ENCODE measurements around the gene SUSD4.

The SUSD4 gene

GRCh38 chr1:223347583-223347982, 16.4 kb downstream of the SUSD4 start:
- H3K4me3 ChIP-seq (ENCODE audit: low read depth, low read length): no peak overlapping the region
- TF ChIP-seq, protein P1, sequence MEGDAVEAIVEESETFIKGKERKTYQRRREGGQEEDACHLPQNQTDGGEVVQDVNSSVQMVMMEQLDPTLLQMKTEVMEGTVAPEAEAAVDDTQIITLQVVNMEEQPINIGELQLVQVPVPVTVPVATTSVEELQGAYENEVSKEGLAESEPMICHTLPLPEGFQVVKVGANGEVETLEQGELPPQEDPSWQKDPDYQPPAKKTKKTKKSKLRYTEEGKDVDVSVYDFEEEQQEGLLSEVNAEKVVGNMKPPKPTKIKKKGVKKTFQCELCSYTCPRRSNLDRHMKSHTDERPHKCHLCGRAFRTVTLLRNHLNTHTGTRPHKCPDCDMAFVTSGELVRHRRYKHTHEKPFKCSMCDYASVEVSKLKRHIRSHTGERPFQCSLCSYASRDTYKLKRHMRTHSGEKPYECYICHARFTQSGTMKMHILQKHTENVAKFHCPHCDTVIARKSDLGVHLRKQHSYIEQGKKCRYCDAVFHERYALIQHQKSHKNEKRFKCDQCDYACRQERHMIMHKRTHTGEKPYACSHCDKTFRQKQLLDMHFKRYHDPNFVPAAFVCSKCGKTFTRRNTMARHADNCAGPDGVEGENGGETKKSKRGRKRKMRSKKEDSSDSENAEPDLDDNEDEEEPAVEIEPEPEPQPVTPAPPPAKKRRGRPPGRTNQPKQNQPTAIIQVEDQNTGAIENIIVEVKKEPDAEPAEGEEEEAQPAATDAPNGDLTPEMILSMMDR (IDR thresholded peaks at IDR 0.05; ENCODE audit: borderline replicate concordance, insufficient read depth, low read depth, low read length): no peak

DNA sequence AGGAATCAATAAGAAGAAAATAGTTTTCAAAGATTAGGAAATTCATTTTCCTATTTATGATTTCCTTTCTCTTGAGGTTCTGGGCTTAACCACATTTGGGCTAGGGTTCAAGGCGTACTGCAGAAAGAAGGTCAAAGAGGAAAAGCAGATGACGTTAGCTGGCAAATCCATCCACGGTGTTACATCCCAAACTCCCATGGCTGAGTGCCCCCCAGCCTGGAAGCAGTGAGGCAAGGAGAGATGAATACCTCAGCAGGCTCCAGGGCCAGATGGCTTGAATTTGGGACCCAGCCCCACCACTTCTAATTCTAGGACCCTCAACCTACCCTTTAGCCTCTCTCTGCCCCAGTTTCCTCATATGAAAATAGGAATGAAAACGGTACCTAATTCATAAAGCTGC, 17.7 kb downstream of the SUSD4 start:
- TF ChIP-seq, protein P1 (IDR thresholded peaks at IDR 0.05; ENCODE audit: borderline replicate concordance, insufficient read depth, low read depth, low read length): no peak
- H3K4me3 ChIP-seq (ENCODE audit: low read depth, low read length): no peak overlapping the region

GRCh38 chr1:223345720-223346119, 18.3 kb downstream of the SUSD4 start:
- no peak overlapping the region for H3K4me3 ChIP-seq (ENCODE audit: low read depth, low read length)
- TF ChIP-seq, protein P1 (IDR thresholded peaks at IDR 0.05; ENCODE audit: borderline replicate concordance, insufficient read depth, low read depth, low read length): no peak

DNA sequence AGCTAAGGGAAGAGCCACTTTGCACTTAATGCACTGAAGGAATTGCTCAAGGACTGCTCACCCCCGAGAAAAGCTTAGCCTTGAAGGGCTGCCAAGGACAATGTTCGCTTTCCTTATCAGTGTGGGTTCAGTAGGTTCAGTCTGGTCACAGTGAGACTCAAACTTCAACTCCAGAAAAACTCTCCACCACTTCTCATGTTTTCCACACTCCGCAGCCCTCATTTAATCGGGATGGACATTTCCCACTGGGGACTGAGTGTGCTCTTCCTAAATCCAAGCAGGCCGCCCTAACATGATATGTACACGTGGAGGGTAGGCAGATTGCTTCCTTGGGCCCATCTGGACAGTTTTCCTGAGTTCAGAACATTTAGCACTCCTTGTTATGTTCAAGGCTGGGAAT, 19.5 kb downstream of the SUSD4 start:
- TF ChIP-seq, protein P1 (IDR thresholded peaks at IDR 0.05; ENCODE audit: borderline replicate concordance, insufficient read depth, low read depth, low read length): no peak
- no peak overlapping the region for H3K4me3 ChIP-seq (ENCODE audit: low read depth, low read length)

- H3K4me3 ChIP-seq (ENCODE audit: low read depth, low read length): no peak overlapping the region
- TF ChIP-seq, protein P1 (IDR thresholded peaks at IDR 0.05; ENCODE audit: borderline replicate concordance, insufficient read depth, low read depth, low read length): no peak
Measured at GRCh38 chr1:223343692-223344091, 20.3 kb downstream of the SUSD4 start.

- no peak overlapping the region for H3K4me3 ChIP-seq (ENCODE audit: low read depth, low read length)
- TF ChIP-seq, protein P1 (IDR thresholded peaks at IDR 0.05; ENCODE audit: borderline replicate concordance, insufficient read depth, low read depth, low read length): no peak
Measured at GRCh38 chr1:223341121-223341520, 22.9 kb downstream of the SUSD4 start.

- no peak overlapping the region for H3K4me3 ChIP-seq (ENCODE audit: low read depth, low read length)
- TF ChIP-seq, protein P1 (IDR thresholded peaks at IDR 0.05; ENCODE audit: borderline replicate concordance, insufficient read depth, low read depth, low read length): no peak
Measured at GRCh38 chr1:223340637-223341036, 23.3 kb downstream of the SUSD4 start.
